Muscle of arm (tissue), 12 donors: ENCODE measurements around the gene ETFA. TPM values are rescaled to one million over a fixed set of nuclear protein-coding genes. Genes with fewer than 3 reads are reported as not detected.

ENCODE experiments used
- DNase-seq: peaks from one replicate; pipeline ENCODE4 v3.0.0-alpha.2; 2013
- polyA plus RNA-seq, 12 donors: library from polyadenylated mRNA; unstranded; fragments of 120-200 nt; gene quantifications; one replicate each; pipeline ENCODE4 v1.2.1, GENCODE V29; 2013; ENCODE audit not compliant: insufficient read length in 12 of 12

The ETFA gene
- polyA plus RNA-seq, 12 donors, result 71.6 to 133 (median 118) TPM; not detected in 1

GRCh38 chr15:76199106-76200082 is 111.9 kb downstream of the ETFA start:
- no peak for DNase-seq

GRCh38 chr15:76198456-76199105 is 112.7 kb downstream of the ETFA start:
- DNase-seq, result no peak

- no peak for DNase-seq
Observed at GRCh38 chr15:76197703-76198455, 113.4 kb downstream of the ETFA start.

GRCh38 chr15:76196269-76197231 is 114.7 kb downstream of the ETFA start:
- DNase-seq, result no peak

GRCh38 chr15:76195506-76196268 is 115.6 kb downstream of the ETFA start:
- no peak for DNase-seq

- no peak for DNase-seq
Observed at GRCh38 chr15:76193934-76194333, 117.3 kb downstream of the ETFA start.

GRCh38 chr15:76192715-76193114 is 118.6 kb downstream of the ETFA start:
- DNase-seq, result no peak

GRCh38 chr15:76191539-76192244 is 119.6 kb downstream of the ETFA start:
- DNase-seq, result no peak

GRCh38 chr15:76190751-76191538 is 120.3 kb downstream of the ETFA start:
- peak; percentile 65 for DNase-seq

GRCh38 chr15:76190070-76190564 is 121.2 kb downstream of the ETFA start:
- DNase-seq, result no peak

GRCh38 chr15:76189106-76189505 is 122.2 kb downstream of the ETFA start:
- DNase-seq, result no peak

GRCh38 chr15:76187163-76187562 is 124.1 kb downstream of the ETFA start:
- DNase-seq, result no peak

GRCh38 chr15:76185716-76186115 is 125.6 kb downstream of the ETFA start:
- no peak for DNase-seq

GRCh38 chr15:76184650-76185035 is 126.6 kb downstream of the ETFA start:
- DNase-seq, result no peak

- DNase-seq, result peak; percentile 44
Observed at GRCh38 chr15:76183930-76184649, 127.2 kb downstream of the ETFA start.

GRCh38 chr15:76181705-76182107 is 129.6 kb downstream of the ETFA start:
- no peak for DNase-seq

GRCh38 chr15:76180321-76180720 is 130.9 kb downstream of the ETFA start:
- no peak for DNase-seq

- no peak for DNase-seq
Observed at GRCh38 chr15:76179023-76179422, 132.2 kb downstream of the ETFA start.
